ENCODE data around the gene SERPIND1.

GRCh38 chr22:20745119-20745518 is 28.8 kb upstream of the SERPIND1 start:
- TF ChIP-seq CTCF (IDR thresholded peaks at IDR 0.05) (no peak), POLR2A (IDR thresholded peaks at IDR 0.05) (no peak)

Data from heart left ventricle (tissue), 13 donors.